GM19468 (cell line): ENCODE data around the gene ICAM2.
"Not testable (repeated sequence)": the region's sequence is repeated elsewhere in the genome, so short reads cannot be mapped to it uniquely, and the experiment has no call there.

Experiments used
- ATAC-seq: cut with Tn5 transposase; IDR thresholded peaks from one replicate; pipeline ENCODE4 v1.9.1; 2021; ENCODE audit warnings: mild to moderate bottlenecking, moderate library complexity, moderate number of reproducible peaks; ENCODE audit not compliant: unreplicated experiment; ENCODE audit errors: extremely low read depth

ICAM2 gene

GRCh38 chr17:64045176-64045575 lies 24.7 kb upstream of the ICAM2 start:
- no peak for ATAC-seq

GRCh38 chr17:64042700-64043485 lies 22.5 kb upstream of the ICAM2 start:
- ATAC-seq = no peak

GRCh38 chr17:64041912-64042311 lies 21.5 kb upstream of the ICAM2 start:
- ATAC-seq = no peak

GRCh38 chr17:64040206-64040605 lies 19.8 kb upstream of the ICAM2 start:
- no peak for ATAC-seq

GRCh38 chr17:64039106-64039400 lies 18.6 kb upstream of the ICAM2 start:
- ATAC-seq = no peak

GRCh38 chr17:64038331-64039105 lies 18.1 kb upstream of the ICAM2 start:
- no peak for ATAC-seq

- no peak for ATAC-seq
Observed at GRCh38 chr17:64037802-64038201, 17.4 kb upstream of the ICAM2 start.

GRCh38 chr17:64037180-64037579 lies 16.7 kb upstream of the ICAM2 start:
- ATAC-seq = no peak

GRCh38 chr17:64036198-64036922 lies 15.9 kb upstream of the ICAM2 start:
- ATAC-seq = no peak

- no peak for ATAC-seq
Observed at GRCh38 chr17:64032081-64032480, 11.6 kb upstream of the ICAM2 start.

- no peak for ATAC-seq
Observed at GRCh38 chr17:64028874-64029464, 8.5 kb upstream of the ICAM2 start.

- no peak for ATAC-seq
Observed at GRCh38 chr17:64025732-64026294, 5.4 kb upstream of the ICAM2 start.

GRCh38 chr17:64024781-64025731 lies 4.6 kb upstream of the ICAM2 start:
- ATAC-seq = no peak

GRCh38 chr17:64024215-64024654 lies 3.8 kb upstream of the ICAM2 start:
- ATAC-seq = no peak

- ATAC-seq = no peak
Observed at GRCh38 chr17:64022611-64023063, 2.2 kb upstream of the ICAM2 start.

- not testable (repeated sequence) for ATAC-seq
Observed at GRCh38 chr17:64019551-64019961, 877 bp downstream of the ICAM2 start.

- ATAC-seq = no peak
Observed at GRCh38 chr17:64017381-64017980, 3.0 kb downstream of the ICAM2 start.

- no peak for ATAC-seq
Observed at GRCh38 chr17:64016974-64017373, 3.5 kb downstream of the ICAM2 start.
